HG03565 (cell line): ENCODE measurements around the gene PDE4D.

Source experiments
- ATAC-seq: cut with Tn5 transposase; IDR thresholded peaks from one replicate; pipeline ENCODE4 v1.9.1; 2021; ENCODE audit warnings: mild to moderate bottlenecking, moderate library complexity; ENCODE audit not compliant: unreplicated experiment

Gene PDE4D

GRCh38 chr5:59173578-59173977, 719.9 kb downstream of the PDE4D start:
- no peak for ATAC-seq

- ATAC-seq: no peak
These were observed 722.4 kb downstream of the PDE4D start for GRCh38 chr5:59171131-59171530.

GRCh38 chr5:59169768-59170150, 723.8 kb downstream of the PDE4D start:
- ATAC-seq: no peak

DNA sequence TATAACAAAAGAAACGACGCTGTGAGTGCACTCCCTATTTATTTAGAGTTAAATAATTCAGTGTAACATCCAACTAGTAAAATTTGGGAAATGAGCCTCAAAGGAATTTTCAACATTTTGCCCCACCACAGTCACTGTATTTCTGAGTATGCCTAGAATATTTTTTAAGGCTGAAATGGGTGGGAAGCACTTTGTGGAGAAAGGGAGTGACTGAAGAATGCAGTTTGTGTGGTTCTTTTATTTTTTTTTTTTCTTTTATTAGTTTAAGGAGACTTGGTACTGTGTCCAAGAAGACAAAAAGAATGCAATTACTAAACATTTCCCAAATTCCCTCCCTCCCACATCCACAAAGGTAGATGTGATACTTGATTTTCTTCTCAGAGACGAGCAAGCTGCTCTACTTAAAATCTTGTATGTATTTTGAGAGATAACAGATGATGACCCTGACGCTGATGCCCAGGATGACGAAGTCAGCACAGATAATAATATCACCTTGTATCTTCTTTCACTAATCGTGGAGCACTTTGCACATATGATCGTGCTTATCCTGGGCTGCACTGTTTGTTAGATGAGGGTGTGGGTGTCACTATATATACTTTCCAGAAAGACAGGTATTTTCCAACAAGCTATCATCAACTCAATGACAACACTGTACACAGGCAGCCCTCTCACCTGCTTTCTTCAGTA, 724.3 kb downstream of the PDE4D start:
- no peak for ATAC-seq

DNA sequence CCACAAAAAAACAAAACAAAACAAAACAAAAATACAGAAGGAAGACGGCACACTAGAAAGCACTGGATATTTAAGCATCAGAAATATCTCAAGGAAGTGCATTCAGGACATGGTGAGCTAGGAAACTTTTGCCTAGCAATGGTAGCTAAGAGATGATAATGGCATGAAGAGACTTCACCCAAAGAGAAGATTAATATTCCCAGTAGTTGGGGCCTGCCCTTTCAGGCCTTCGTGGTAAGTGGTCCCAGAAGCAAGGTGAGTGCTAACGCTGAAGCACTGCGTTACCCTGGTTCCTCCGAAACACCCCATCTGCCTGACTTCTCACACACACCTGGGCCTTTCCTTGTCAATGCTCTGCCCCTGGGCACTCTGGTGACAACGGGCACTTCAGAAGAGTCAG, 725.5 kb downstream of the PDE4D start:
- ATAC-seq: no peak

DNA sequence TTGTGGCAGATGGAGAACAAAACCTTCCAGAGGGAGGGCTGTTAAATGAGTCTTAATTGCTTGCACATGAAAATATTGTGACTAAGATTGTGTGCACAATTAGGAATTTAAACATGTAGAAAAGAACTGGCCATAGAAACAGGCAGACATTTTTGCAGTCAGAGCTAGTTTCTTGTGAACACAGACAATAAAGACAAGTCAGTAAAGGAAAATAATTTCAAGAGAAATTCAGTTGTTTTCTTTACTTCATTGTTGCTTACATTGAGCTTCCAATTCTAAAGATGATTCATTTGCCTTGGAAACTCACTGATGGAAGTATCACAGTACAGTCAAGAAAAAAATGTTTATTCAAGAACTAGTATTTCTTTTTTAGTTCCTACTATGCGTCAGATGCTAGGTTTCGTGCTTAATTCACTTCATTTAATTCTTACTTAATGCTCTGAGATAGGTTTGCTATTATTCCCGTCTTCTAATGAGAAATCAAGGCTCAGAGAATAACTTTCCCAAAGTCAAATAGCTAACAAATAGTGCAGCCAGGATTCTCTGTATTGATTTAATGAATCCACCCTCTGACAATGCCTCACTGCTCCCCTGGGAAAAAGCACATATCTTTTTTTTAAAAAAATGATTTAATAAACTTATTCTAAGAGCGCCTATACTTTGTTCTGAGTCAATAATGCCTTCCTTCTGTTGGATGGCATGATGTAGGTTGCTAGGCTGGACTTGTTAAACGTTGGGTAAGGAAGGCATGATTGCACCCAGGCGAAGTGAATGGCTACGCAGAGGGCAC, 729.3 kb downstream of the PDE4D start:
- ATAC-seq: no peak

- ATAC-seq: no peak
These were observed 732.1 kb downstream of the PDE4D start for GRCh38 chr5:59161221-59162105.

DNA sequence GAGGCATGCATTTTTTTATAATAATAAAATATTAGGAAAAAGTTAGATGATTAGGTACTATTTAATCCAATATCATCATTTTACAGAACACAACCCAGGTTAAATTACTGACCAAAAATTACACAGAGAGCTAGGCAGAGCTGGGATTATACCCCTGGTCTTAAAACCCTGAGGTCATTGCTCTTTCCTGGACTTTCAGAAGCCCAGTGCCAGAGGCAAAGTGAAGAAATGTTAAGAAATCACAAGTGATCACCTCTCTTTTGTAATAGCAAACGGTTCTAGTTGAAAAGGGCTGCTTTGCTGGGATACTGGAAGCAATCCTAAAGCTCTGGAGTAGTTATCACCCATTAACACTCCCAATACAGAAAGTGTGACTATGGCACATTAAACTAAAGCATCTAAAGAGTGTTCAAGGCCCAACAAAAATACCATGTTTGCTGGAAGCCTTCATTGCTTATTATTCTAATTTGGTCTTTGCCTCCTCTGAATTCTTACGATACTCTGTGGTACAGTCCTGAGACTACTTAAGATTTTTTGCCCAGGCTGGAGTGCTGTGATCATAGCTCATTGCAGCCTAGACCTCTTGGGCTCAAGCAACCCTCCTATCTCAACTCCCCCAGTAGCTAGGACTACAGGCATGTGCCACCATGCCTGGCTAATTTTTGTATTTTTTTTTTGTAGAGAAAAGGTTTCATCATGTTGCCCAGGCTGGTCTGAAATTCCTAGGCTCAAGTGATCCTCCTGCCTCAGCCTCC, 734.7 kb downstream of the PDE4D start:
- ATAC-seq: no peak

- ATAC-seq: no peak
These were observed 735.4 kb downstream of the PDE4D start for GRCh38 chr5:59158165-59158564.

DNA sequence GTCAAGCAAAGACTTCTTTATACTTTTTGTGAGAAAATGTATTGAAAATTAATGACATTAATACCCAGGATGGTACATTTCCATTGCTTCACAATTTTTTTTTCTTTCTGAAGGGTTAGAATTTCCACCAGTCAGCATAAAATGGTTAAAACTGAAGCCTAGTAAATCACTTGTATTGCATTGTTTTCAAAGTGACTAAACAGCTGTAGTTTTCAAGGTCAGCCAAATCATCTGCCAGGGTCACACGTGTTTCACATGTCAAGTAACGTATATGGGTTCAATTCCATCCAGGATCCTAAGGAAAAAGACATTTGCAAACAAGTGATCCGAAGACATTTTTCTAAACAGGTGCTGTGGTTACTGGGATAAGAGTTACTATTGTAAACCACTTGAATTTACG, 736.5 kb downstream of the PDE4D start:
- no peak for ATAC-seq

DNA sequence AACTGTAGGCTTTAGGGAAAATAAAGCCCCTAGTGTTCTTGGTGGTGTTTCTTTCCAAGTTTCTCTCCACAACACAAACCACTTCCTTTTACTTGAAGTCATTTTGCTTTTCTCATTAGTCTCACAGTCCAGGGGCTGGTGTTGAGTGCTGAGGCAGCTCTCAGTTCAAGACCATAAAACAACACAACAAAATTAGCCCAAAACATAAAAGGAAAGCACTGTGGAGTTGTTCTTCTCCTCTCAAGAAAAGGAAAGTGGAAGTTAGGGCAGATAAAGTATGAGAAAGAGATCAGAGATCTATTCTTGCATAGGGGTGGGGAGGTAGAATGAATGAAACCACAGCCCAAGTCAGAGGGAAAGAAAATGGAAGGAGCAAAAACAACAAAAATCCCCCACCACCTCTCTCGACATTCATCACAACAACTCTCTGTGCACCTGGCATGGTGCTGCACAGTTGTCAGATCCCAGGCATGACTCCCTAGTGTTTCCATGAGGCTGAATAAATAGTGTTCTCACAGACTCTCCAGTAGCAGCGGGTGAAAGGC, 740.8 kb downstream of the PDE4D start:
- ATAC-seq: no peak

DNA sequence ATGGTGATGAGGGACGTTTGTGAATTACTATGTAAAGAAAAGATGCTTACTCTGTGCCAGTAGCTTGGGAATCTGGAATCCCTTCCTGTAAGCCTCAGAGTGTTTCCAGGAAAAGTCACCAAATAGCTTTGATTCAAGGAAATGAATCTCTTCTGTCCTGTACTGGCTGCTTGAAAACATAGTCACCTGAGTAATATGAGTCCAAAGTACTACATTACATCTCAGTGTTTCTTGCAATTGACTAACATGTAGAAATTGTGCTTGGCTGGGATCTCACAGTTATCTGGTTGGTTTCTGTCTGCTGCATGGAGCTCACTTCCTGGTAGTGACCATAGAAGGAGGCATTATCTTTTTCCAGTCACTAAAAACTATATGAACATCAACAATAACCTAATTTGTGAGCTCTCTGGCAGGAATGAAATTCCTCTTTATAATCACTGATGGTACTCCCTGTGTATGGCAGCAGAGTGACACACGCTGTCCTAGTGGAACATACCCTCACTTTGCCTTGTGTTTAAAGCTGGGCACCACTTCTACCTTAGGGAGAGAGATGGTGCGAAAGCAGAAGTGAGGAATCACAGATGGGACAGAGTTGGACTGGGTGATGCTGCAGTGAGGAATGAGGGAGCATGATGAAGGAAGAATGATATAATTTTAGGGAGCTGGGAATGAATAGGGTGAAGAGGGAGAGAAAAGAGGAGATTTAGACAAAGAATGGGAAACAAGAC, 742.2 kb downstream of the PDE4D start:
- ATAC-seq: no peak

DNA sequence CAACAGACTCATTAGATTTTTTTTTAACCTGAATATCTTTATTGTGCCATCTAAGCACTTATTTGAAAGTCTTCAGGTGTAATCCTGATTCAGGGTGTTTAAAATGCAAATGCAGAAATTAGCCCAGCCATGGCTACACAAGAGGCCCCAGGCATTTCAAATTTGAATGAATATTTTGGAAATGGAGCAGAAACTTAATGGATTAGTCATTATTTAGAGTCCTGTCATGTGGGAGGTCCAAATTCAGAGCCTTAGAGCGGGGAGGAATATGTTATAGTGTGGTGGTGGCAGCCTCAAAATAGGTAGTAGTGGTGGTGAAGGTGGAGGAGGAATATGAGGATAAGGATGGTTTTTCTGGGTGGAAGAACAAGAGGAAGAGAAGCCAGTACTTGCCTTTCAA, 743.7 kb downstream of the PDE4D start:
- no peak for ATAC-seq

DNA sequence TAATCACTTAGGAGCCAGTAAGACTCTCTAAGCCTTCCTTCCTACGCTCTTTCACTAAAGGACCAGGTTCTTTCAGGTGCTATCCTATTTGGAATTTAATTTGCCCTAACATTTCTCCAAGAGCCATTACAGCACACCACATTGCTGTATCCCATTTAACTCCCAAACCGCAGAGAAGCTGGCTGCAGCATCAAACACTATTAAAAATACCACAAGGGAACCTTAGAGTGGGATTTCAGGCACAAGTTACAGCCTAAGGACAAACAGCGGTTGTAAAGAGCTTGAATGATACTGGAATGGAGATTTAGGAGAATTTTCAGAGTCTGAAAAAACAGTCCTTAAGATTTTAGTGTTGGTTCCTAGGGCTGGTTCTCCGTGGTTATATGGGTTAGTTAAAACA, 744.3 kb downstream of the PDE4D start:
- no peak for ATAC-seq

DNA sequence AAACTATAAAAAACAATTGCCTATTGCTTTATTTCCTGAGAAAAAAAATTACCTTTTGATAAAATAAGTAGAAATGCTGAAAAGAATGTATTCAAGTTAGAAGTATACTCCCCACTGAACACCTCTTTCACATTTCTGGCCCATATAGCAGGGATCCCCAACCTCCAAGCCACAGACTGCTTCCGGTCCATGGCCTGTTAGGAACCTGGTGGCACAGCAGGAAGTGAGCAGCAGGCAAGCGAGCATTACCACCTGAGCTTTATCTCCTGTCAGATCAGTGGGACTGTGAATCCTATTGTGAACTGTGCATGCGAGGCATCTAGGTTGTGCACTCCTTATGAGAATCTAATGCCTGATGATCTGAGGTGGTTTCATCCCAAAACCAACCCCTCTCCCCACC, 746.8 kb downstream of the PDE4D start:
- ATAC-seq: no peak

- ATAC-seq: peak; percentile 95
These were observed 749.6 kb downstream of the PDE4D start for GRCh38 chr5:59143926-59144333.

DNA sequence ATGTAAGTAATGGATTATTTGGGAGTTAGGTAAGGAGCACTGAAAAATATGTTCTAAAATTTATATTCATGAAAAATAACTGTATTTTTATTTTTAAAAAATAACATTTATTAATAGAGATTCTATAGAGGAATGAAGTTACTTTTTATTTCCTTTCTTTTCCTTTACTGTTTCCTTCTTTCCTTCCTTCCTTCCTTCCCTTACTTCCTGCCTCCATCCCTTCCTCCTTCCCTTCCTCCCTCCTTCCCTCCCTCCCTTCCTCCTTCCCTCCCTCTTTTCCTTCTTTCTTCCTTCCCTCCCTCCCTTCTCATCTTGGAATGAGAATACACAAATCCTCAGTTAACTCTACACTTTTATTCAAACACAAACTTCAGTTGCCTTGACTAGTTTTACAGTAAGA, 750.6 kb downstream of the PDE4D start:
- ATAC-seq: no peak

GRCh38 chr5:59142138-59142537, 751.4 kb downstream of the PDE4D start:
- no peak for ATAC-seq

- no peak for ATAC-seq
These were observed 753.4 kb downstream of the PDE4D start for GRCh38 chr5:59140133-59140532.

GRCh38 chr5:59139695-59140094, 753.8 kb downstream of the PDE4D start:
- ATAC-seq: peak; percentile 32
